ENCODE data around the gene WASF3. TPM values are rescaled to one million over a fixed set of nuclear protein-coding genes. Genes with fewer than 3 reads are reported as not detected.

WASF3 gene
- polyA plus RNA-seq (2013, experiment 1 of 2): 8.0 TPM
- polyA plus RNA-seq (2013, experiment 2 of 2): 8.0 TPM

- H2BK15ac ChIP-seq (ENCODE audit: low read depth, poor library complexity, severe bottlenecking): peak within 1 kb of the TSS; percentile 94
- H2AK5ac ChIP-seq (ENCODE audit: low read length, severe bottlenecking): no peak within 1 kb of the TSS
- H3K14ac ChIP-seq (ENCODE audit: low read length in 2 of 2): peak within 1 kb of the TSS in 1 of 2 experiments; percentile 95
- H3K9ac ChIP-seq (ENCODE audit: low read length): peak within 1 kb of the TSS; percentile 89
- peaks cover 0 to 4% of the 10 kb centered on the region in 2 experiments for H3K27me3 ChIP-seq (ENCODE audit: control insufficient read depth in 1 of 2, insufficient read depth in 1 of 2, low read length in 2 of 2)
- peak within 1 kb of the TSS; percentile 93 for H3K4me2 ChIP-seq (ENCODE audit: low read length, poor library complexity, severe bottlenecking)
- H3K23ac ChIP-seq (ENCODE audit: low read length in 2 of 2): no peak within 1 kb of the TSS
- DNase-seq: peak; percentile 93
- H3K9me3 ChIP-seq (ENCODE audit: control insufficient read depth, low read length): no peaks in the 10 kb centered on the region
- WGBS: under 1% methylated on average over 59 of the region's 94 CpGs
- H3K4me3 ChIP-seq (ENCODE audit: insufficient read depth in 1 of 2, low read depth in 1 of 2, low read length in 2 of 2): peak within 1 kb of the TSS; percentile 89 to 94
- peak within 1 kb of the TSS; percentile 59 for H4K8ac ChIP-seq (ENCODE audit: low read length)
- H3K4ac ChIP-seq (ENCODE audit: low read depth in 1 of 2, low read length in 2 of 2): peak within 1 kb of the TSS; percentile 26 to 47
- H3K4me1 ChIP-seq (ENCODE audit: control insufficient read depth, insufficient read depth, low read depth, low read length): peaks cover 13% of the 10 kb centered on the region
- peaks cover 22% of the 10 kb centered on the region for H3K79me1 ChIP-seq (replicated peaks; ENCODE audit: low read length, poor library complexity, severe bottlenecking)
- H2BK120ac ChIP-seq (ENCODE audit: low read depth, low read length): peak within 1 kb of the TSS; percentile 15
- peak within 1 kb of the TSS; percentile 44 for H4K91ac ChIP-seq (ENCODE audit: low read length)
- peak within 1 kb of the TSS; percentile 99 for H2AFZ ChIP-seq (ENCODE audit: low read depth, low read length)
- H3K27ac ChIP-seq (ENCODE audit: low read length, poor library complexity, severe bottlenecking): no peak within 1 kb of the TSS
- H3K18ac ChIP-seq (ENCODE audit: low read depth in 1 of 2, low read length in 2 of 2): peak within 1 kb of the TSS; percentile 67 to 93
- no peaks in the 10 kb centered on the region for H3K36me3 ChIP-seq (ENCODE audit: control insufficient read depth in 1 of 2, insufficient read depth in 2 of 2, low read depth in 1 of 2, low read length in 2 of 2)
- no peak within 1 kb of the TSS for H2BK5ac ChIP-seq (ENCODE audit: low read depth, low read length, poor library complexity, severe bottlenecking)
- peak within 1 kb of the TSS in 1 of 2 experiments; percentile 74 for H2BK12ac ChIP-seq (ENCODE audit: low read length in 2 of 2)
Observed at GRCh38 chr13:26557393-26558073, at the start of gene WASF3. WASF3 (plus strand) TSS chr13:26557683; CDS start chr13:26642271, 84,588 bp downstream.

- H3K4me1 ChIP-seq (ENCODE audit: control insufficient read depth, insufficient read depth, low read depth, low read length): no peaks in the 10 kb centered on the region
- no peak overlapping the region for H3K14ac ChIP-seq (ENCODE audit: low read length in 2 of 2)
- no peak overlapping the region for H3K27ac ChIP-seq (ENCODE audit: low read length, poor library complexity, severe bottlenecking)
- H3K4ac ChIP-seq (ENCODE audit: low read depth in 1 of 2, low read length in 2 of 2): no peak overlapping the region
- peak; percentile 50 for DNase-seq
- no peak overlapping the region for H3K4me2 ChIP-seq (ENCODE audit: low read length, poor library complexity, severe bottlenecking)
- H3K36me3 ChIP-seq (ENCODE audit: control insufficient read depth in 1 of 2, insufficient read depth in 2 of 2, low read depth in 1 of 2, low read length in 2 of 2): no peaks in the 10 kb centered on the region
- H3K18ac ChIP-seq (ENCODE audit: low read depth in 1 of 2, low read length in 2 of 2): no peak overlapping the region
- no peak overlapping the region for H2BK5ac ChIP-seq (ENCODE audit: low read depth, low read length, poor library complexity, severe bottlenecking)
- H2BK12ac ChIP-seq (ENCODE audit: low read length in 2 of 2): no peak overlapping the region
- peak overlapping the region; percentile 71 for H3K9ac ChIP-seq (ENCODE audit: low read length)
- no peak overlapping the region for H2AK5ac ChIP-seq (ENCODE audit: low read length, severe bottlenecking)
- no peak overlapping the region for H2AFZ ChIP-seq (ENCODE audit: low read depth, low read length)
- peaks cover 6% of the 10 kb centered on the region for H3K9me3 ChIP-seq (ENCODE audit: control insufficient read depth, low read length)
- H3K27me3 ChIP-seq (ENCODE audit: control insufficient read depth in 1 of 2, insufficient read depth in 1 of 2, low read length in 2 of 2): no peaks in the 10 kb centered on the region
- peak overlapping the region in 1 of 2 experiments; percentile 56 for H3K4me3 ChIP-seq (ENCODE audit: insufficient read depth in 1 of 2, low read depth in 1 of 2, low read length in 2 of 2)
- H3K23ac ChIP-seq (ENCODE audit: low read length in 2 of 2): no peak overlapping the region
- H2BK15ac ChIP-seq (ENCODE audit: low read depth, poor library complexity, severe bottlenecking): no peak overlapping the region
- no peak overlapping the region for H4K91ac ChIP-seq (ENCODE audit: low read length)
- no peak overlapping the region for H4K8ac ChIP-seq (ENCODE audit: low read length)
- no peak overlapping the region for H2BK120ac ChIP-seq (ENCODE audit: low read depth, low read length)
- H3K79me1 ChIP-seq (replicated peaks; ENCODE audit: low read length, poor library complexity, severe bottlenecking): no peaks in the 10 kb centered on the region
- WGBS: 88% methylated on average over 4 of the region's 4 CpGs
Observed at GRCh38 chr13:26508885-26509284, 48.6 kb upstream of the WASF3 start.

GRCh38 chr13:26509491-26509890 lies 48.0 kb upstream of the WASF3 start:
- H2AK5ac ChIP-seq (ENCODE audit: low read length, severe bottlenecking): no peak overlapping the region
- no peak overlapping the region for H3K27ac ChIP-seq (ENCODE audit: low read length, poor library complexity, severe bottlenecking)
- no peak overlapping the region for H3K23ac ChIP-seq (ENCODE audit: low read length in 2 of 2)
- no peak overlapping the region for H4K8ac ChIP-seq (ENCODE audit: low read length)
- H3K79me1 ChIP-seq (replicated peaks; ENCODE audit: low read length, poor library complexity, severe bottlenecking): no peaks in the 10 kb centered on the region
- H3K9ac ChIP-seq (ENCODE audit: low read length): peak overlapping the region; percentile 71
- no peak overlapping the region for H3K14ac ChIP-seq (ENCODE audit: low read length in 2 of 2)
- peak overlapping the region in 1 of 2 experiments; percentile 56 for H3K4me3 ChIP-seq (ENCODE audit: insufficient read depth in 1 of 2, low read depth in 1 of 2, low read length in 2 of 2)
- no peak overlapping the region for H2BK120ac ChIP-seq (ENCODE audit: low read depth, low read length)
- no peak overlapping the region for H2BK12ac ChIP-seq (ENCODE audit: low read length in 2 of 2)
- no peak for DNase-seq
- H4K91ac ChIP-seq (ENCODE audit: low read length): no peak overlapping the region
- H3K4me2 ChIP-seq (ENCODE audit: low read length, poor library complexity, severe bottlenecking): no peak overlapping the region
- no peak overlapping the region for H3K4ac ChIP-seq (ENCODE audit: low read depth in 1 of 2, low read length in 2 of 2)
- no peak overlapping the region for H3K18ac ChIP-seq (ENCODE audit: low read depth in 1 of 2, low read length in 2 of 2)
- WGBS: 79% methylated on average over 10 of the region's 10 CpGs
- no peak overlapping the region for H2BK15ac ChIP-seq (ENCODE audit: low read depth, poor library complexity, severe bottlenecking)
- peaks cover 6% of the 10 kb centered on the region for H3K9me3 ChIP-seq (ENCODE audit: control insufficient read depth, low read length)
- no peaks in the 10 kb centered on the region for H3K27me3 ChIP-seq (ENCODE audit: control insufficient read depth in 1 of 2, insufficient read depth in 1 of 2, low read length in 2 of 2)
- H3K36me3 ChIP-seq (ENCODE audit: control insufficient read depth in 1 of 2, insufficient read depth in 2 of 2, low read depth in 1 of 2, low read length in 2 of 2): no peaks in the 10 kb centered on the region
- H3K4me1 ChIP-seq (ENCODE audit: control insufficient read depth, insufficient read depth, low read depth, low read length): no peaks in the 10 kb centered on the region
- no peak overlapping the region for H2AFZ ChIP-seq (ENCODE audit: low read depth, low read length)
- H2BK5ac ChIP-seq (ENCODE audit: low read depth, low read length, poor library complexity, severe bottlenecking): no peak overlapping the region

GRCh38 chr13:26513931-26514330 lies 43.6 kb upstream of the WASF3 start:
- H4K8ac ChIP-seq (ENCODE audit: low read length): no peak overlapping the region
- H2AFZ ChIP-seq (ENCODE audit: low read depth, low read length): no peak overlapping the region
- H3K36me3 ChIP-seq (ENCODE audit: control insufficient read depth in 1 of 2, insufficient read depth in 2 of 2, low read depth in 1 of 2, low read length in 2 of 2): no peaks in the 10 kb centered on the region
- H3K27ac ChIP-seq (ENCODE audit: low read length, poor library complexity, severe bottlenecking): no peak overlapping the region
- DNase-seq: no peak
- H3K9ac ChIP-seq (ENCODE audit: low read length): no peak overlapping the region
- H3K23ac ChIP-seq (ENCODE audit: low read length in 2 of 2): no peak overlapping the region
- no peak overlapping the region for H3K4me2 ChIP-seq (ENCODE audit: low read length, poor library complexity, severe bottlenecking)
- H2BK15ac ChIP-seq (ENCODE audit: low read depth, poor library complexity, severe bottlenecking): no peak overlapping the region
- peaks cover 3 to 19% of the 10 kb centered on the region in 2 experiments for H3K27me3 ChIP-seq (ENCODE audit: control insufficient read depth in 1 of 2, insufficient read depth in 1 of 2, low read length in 2 of 2)
- H3K18ac ChIP-seq (ENCODE audit: low read depth in 1 of 2, low read length in 2 of 2): no peak overlapping the region
- H2AK5ac ChIP-seq (ENCODE audit: low read length, severe bottlenecking): no peak overlapping the region
- WGBS: 83% methylated on average over 6 of the region's 6 CpGs
- H3K9me3 ChIP-seq (ENCODE audit: control insufficient read depth, low read length): peaks cover 6% of the 10 kb centered on the region
- H3K14ac ChIP-seq (ENCODE audit: low read length in 2 of 2): no peak overlapping the region
- no peak overlapping the region for H3K4ac ChIP-seq (ENCODE audit: low read depth in 1 of 2, low read length in 2 of 2)
- no peaks in the 10 kb centered on the region for H3K4me1 ChIP-seq (ENCODE audit: control insufficient read depth, insufficient read depth, low read depth, low read length)
- no peak overlapping the region for H4K91ac ChIP-seq (ENCODE audit: low read length)
- no peaks in the 10 kb centered on the region for H3K79me1 ChIP-seq (replicated peaks; ENCODE audit: low read length, poor library complexity, severe bottlenecking)
- H2BK120ac ChIP-seq (ENCODE audit: low read depth, low read length): no peak overlapping the region
- no peak overlapping the region for H2BK5ac ChIP-seq (ENCODE audit: low read depth, low read length, poor library complexity, severe bottlenecking)
- no peak overlapping the region for H3K4me3 ChIP-seq (ENCODE audit: insufficient read depth in 1 of 2, low read depth in 1 of 2, low read length in 2 of 2)
- no peak overlapping the region for H2BK12ac ChIP-seq (ENCODE audit: low read length in 2 of 2)
